ENCODE data around the gene CC2D2B. TPM values are rescaled to one million over a fixed set of nuclear protein-coding genes. Genes with fewer than 3 reads are reported as not detected.

The CC2D2B gene
- total and polyA plus RNA-seq, 3 donors from 2014 or later = 7.7 to 16.5 (median 15.4) TPM

DNA sequence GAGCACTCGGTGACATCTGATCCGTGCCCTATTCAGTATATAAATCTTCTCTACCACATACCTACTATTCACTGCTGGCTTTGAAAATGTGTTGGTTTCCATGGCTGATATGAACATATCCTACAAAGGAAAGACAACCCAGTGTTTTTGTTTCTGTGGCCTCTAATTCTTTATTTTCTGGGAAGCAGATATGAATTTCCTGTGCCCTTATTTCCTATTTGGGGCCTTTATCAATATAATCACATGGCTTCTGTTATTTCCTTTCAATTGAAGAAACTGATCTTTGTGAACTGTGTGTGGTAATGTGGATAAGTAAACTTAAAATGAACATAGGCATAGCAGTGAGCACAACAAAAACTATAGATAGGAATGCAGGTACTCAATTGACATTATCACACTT lies 146.2 kb downstream of the CC2D2B start:
- WGBS, 2 donors = 94 to 96% methylated on average over 2 of the region's 2 CpGs
- no peak for DNase-seq
- no peak overlapping the region for H3K4me3 ChIP-seq
- H3K9me3 ChIP-seq = no peaks in the 10 kb centered on the region
- H3K27me3 ChIP-seq = no peaks in the 10 kb centered on the region
- no peaks in the 10 kb centered on the region for H3K36me3 ChIP-seq (ENCODE audit: low read depth, missing control alignments)
- H3K4me1 ChIP-seq = no peaks in the 10 kb centered on the region
- H3K27ac ChIP-seq = no peak overlapping the region
- intact Hi-C loops (cut with DNase I; ENCODE audit: low total_unique reads) = no loop called here
- TF ChIP-seq, protein P1, sequence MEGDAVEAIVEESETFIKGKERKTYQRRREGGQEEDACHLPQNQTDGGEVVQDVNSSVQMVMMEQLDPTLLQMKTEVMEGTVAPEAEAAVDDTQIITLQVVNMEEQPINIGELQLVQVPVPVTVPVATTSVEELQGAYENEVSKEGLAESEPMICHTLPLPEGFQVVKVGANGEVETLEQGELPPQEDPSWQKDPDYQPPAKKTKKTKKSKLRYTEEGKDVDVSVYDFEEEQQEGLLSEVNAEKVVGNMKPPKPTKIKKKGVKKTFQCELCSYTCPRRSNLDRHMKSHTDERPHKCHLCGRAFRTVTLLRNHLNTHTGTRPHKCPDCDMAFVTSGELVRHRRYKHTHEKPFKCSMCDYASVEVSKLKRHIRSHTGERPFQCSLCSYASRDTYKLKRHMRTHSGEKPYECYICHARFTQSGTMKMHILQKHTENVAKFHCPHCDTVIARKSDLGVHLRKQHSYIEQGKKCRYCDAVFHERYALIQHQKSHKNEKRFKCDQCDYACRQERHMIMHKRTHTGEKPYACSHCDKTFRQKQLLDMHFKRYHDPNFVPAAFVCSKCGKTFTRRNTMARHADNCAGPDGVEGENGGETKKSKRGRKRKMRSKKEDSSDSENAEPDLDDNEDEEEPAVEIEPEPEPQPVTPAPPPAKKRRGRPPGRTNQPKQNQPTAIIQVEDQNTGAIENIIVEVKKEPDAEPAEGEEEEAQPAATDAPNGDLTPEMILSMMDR (IDR thresholded peaks at IDR 0.05) = no peak
- TF ChIP-seq POLR2A (IDR thresholded peaks at IDR 0.05) = no peak

DNA sequence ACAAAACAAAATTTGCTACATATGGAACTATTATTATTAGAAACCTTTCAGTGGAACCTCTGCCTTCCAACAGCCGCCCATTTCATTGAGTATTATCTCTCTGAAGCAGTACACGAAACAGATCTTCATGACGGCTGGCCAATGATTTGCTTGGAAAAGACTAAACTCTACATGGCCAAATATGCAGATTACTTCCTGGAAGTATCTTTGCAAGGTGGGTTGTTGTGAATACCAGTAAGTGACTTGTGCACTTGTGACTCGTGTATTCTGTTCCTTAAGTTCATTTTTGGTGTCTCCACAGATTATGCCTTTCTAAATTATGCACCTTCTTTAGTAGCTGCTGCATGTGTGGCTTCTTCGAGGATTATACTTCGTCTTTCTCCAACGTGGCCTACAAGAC lies 149.0 kb downstream of the CC2D2B start:
- Histone ChIP-seq H3K27me3 (no peaks in the 10 kb centered on the region), H3K36me3 (ENCODE audit: low read depth, missing control alignments) (no peaks in the 10 kb centered on the region), H3K4me3 (no peak overlapping the region), H3K9me3 (no peaks in the 10 kb centered on the region), H3K27ac (no peak overlapping the region), H3K4me1 (no peaks in the 10 kb centered on the region)
- intact Hi-C loops (cut with DNase I; ENCODE audit: low total_unique reads) = no loop called here
- no peak for DNase-seq
- WGBS, 2 donors = 91% methylated on average over 7 of the region's 7 CpGs
- TF ChIP-seq, protein P1 (IDR thresholded peaks at IDR 0.05) = no peak
- no peak for TF ChIP-seq POLR2A (IDR thresholded peaks at IDR 0.05)

DNA sequence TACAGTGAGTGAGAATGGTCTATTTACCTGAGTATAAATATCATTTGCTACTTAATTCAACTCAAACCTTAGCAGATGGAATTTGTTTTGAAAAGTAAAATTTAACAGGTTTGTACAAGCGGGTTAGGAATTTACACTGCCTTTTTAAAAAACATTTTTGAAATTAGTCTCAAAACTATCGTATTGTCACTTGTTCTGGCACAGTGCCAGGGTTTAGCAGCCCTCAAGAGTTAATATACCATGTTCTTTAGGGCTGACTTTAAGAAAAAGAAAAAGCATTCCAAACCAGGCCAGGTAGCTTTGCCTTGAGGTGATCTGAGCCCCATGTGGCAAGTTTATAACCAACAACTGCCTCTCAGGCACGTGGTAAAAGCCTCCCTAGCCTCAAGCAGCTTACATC lies 153.5 kb downstream of the CC2D2B start:
- intact Hi-C loops (cut with DNase I; ENCODE audit: low total_unique reads) = no loop called here
- H3K36me3 ChIP-seq (ENCODE audit: low read depth, missing control alignments) = no peaks in the 10 kb centered on the region
- WGBS, 2 donors = 92 to 94% methylated on average over 3 of the region's 3 CpGs

DNA sequence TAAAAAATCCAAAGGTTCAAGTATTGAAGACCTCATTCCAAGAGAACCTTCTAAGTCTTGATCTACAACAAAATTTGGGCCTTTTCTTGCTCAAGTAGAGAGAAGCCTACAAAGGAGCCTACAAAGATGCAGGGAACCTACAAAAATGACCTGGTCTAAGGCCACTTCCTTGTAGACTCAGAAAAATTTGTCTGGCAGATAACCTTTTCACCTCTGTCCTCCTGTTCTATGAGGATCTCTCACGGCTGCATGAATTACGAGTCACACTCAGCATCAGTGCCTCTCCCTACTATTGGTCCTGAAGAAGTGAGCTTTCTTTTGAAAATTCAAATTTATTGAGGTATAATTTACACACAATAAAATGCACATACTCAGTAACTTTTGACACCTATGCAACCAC lies 164.9 kb downstream of the CC2D2B start:
- 80 to 89% methylated on average over 2 of the region's 2 CpGs for WGBS, 2 donors
- no peak overlapping the region for H3K4me3 ChIP-seq
- DNase-seq = no peak
- no peaks in the 10 kb centered on the region for H3K9me3 ChIP-seq
- no peak overlapping the region for H3K27ac ChIP-seq
- no peaks in the 10 kb centered on the region for H3K4me1 ChIP-seq
- intact Hi-C loops (cut with DNase I; ENCODE audit: low total_unique reads) = no loop called here
- H3K27me3 ChIP-seq = no peaks in the 10 kb centered on the region
- no peaks in the 10 kb centered on the region for H3K36me3 ChIP-seq (ENCODE audit: low read depth, missing control alignments)
- TF ChIP-seq, protein P1 (IDR thresholded peaks at IDR 0.05) = no peak
- TF ChIP-seq POLR2A (IDR thresholded peaks at IDR 0.05) = no peak

More for the DNA sequence above, 153.5 kb downstream of the CC2D2B start:
- TF ChIP-seq, protein P1 (IDR thresholded peaks at IDR 0.05) = no peak
- no peak for TF ChIP-seq POLR2A (IDR thresholded peaks at IDR 0.05)
- no peak overlapping the region for H3K4me3 ChIP-seq
- no peaks in the 10 kb centered on the region for H3K4me1 ChIP-seq
- H3K27me3 ChIP-seq = no peaks in the 10 kb centered on the region
- no peak overlapping the region for H3K27ac ChIP-seq
- no peaks in the 10 kb centered on the region for H3K9me3 ChIP-seq
- no peak for DNase-seq

DNA sequence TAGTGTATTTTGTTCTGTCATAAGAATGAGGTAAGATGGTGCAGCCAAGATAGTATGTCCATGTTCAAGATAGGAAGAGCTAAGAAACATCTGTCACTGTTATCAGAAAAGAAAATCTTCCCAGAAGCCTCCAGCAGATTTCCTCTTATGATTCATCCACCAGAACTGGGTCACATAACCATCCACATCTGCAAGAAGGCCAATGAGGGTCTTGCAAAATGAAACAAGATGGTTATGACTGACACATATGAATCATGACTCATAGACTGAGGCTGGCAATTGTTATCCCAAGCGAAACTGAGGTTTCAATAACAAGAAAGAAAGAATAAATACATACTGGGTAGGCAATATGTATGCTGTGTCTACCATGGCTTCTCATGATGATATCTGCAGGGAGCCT lies 165.9 kb downstream of the CC2D2B start:
- no peak overlapping the region for H3K27ac ChIP-seq
- no peaks in the 10 kb centered on the region for H3K27me3 ChIP-seq
- WGBS, 2 donors = 92 to 93% methylated on average over 1 of the region's 1 CpG
- TF ChIP-seq, protein P1 (IDR thresholded peaks at IDR 0.05) = no peak
- TF ChIP-seq POLR2A (IDR thresholded peaks at IDR 0.05) = no peak
- intact Hi-C loops (cut with DNase I; ENCODE audit: low total_unique reads) = no loop called here
- H3K4me1 ChIP-seq = no peaks in the 10 kb centered on the region
- H3K9me3 ChIP-seq = no peaks in the 10 kb centered on the region
- no peak overlapping the region for H3K4me3 ChIP-seq
- H3K36me3 ChIP-seq (ENCODE audit: low read depth, missing control alignments) = no peaks in the 10 kb centered on the region
- no peak for DNase-seq
